Left lung (tissue), 10 donors: ENCODE measurements around the gene COLGALT1. TPM values are rescaled to one million over a fixed set of nuclear protein-coding genes. Genes with fewer than 3 reads are reported as not detected.

Experiments used
- ATAC-seq: fragments of 200-7000 bp; cut with Tn5 transposase; one replicate; pipeline ENCODE4 v1.9.1; 2020; ENCODE audit warnings: moderate library complexity
- DNase-seq, 4 donors: peaks; one replicate each; pipeline ENCODE4 v3.0.0-alpha.2; 2013 to 2020
- H3K27ac ChIP-seq, 2 donors: fragments of 200-600 bp; sonication (generic) in 1 of 2; one replicate each; pipeline versions ENCODE4 v1.5.0 to v1.8.0; 2020 to 2021
- H3K27me3 ChIP-seq, 2 donors: fragments of 200-600 bp; sonication (generic) in 1 of 2; one replicate each; pipeline versions ENCODE4 v1.5.0 to v1.8.0; 2020 to 2021
- H3K36me3 ChIP-seq, 2 donors: fragments of 200-600 bp; sonication (generic) in 1 of 2; one replicate each; pipeline versions ENCODE4 v1.5.0 to v1.8.0; 2020 to 2021
- H3K4me1 ChIP-seq, 2 donors: fragments of 200-600 bp; one replicate each; pipeline ENCODE4 v1.8.0; 2021
- H3K4me3 ChIP-seq, 2 donors: fragments of 200-600 bp; sonication (generic) in 1 of 2; one replicate each; pipeline versions ENCODE4 v1.5.0 to v1.8.0; 2020 to 2021; ENCODE audit warnings: mild to moderate bottlenecking in 1 of 2
- H3K9me3 ChIP-seq, 2 donors: fragments of 200-600 bp; sonication (generic) in 1 of 2; one replicate each; pipeline versions ENCODE4 v1.5.0 to v1.8.0; 2020 to 2021
- CTCF ChIP-seq, 2 donors: fragments of 200-600 bp; sonication (generic) in 1 of 2; IDR thresholded peaks; one replicate each; pipeline versions ENCODE4 v1.5.0 to v1.8.0; 2021; ENCODE audit warnings: antibody characterized with exemption in 2 of 2
- intact Hi-C, 2 donors: fragments of 100-400 bp; cut with DNase I; formaldehyde crosslinking; loops; one replicate each; pipeline versions ENCODE4 v1.11.2 to v1.14.2; 2022
- polyA plus RNA-seq, 6 donors: library from polyadenylated mRNA; unstranded; fragments of 120-200 nt; gene quantifications; one replicate each; pipeline ENCODE4 v1.2.1, GENCODE V29; 2013; ENCODE audit not compliant: insufficient read length in 6 of 6
- total RNA-seq, 2 donors: library from RNA; stranded (reverse); fragmentation: NEBNext Ultra II Directional; extraction: Animal tissue kit (Norgen Biotek cat#: 25700); gene quantifications; one replicate each; pipeline ENCODE4 v1.2.1, GENCODE V29; 2021
- donor health status: DM: no; HTN: yes; CAD: no.
- donor health status: DM: no; HTN: no; CAD: no.

COLGALT1 gene
- total and polyA plus RNA-seq, 8 donors = 57.0 to 170 (median 65.1) TPM

DNA sequence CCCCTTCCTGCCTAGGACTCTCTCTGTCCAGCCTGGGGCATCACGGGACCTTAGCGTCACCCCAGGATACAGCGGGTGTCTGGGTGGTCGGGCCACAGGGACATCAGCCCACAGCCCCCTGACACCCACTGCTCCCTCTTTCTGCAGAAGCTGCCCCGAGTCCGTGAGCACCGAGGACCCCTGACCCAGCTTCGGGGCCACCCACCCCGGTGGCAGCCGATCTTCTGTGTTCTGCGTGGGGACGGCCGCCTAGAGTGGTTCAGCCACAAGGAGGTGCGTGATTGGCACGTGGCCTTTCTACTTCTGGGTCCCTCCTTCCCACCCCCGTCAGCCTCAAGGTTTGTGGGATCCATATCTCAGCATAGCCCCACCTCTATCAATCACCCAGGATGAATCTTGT, 23.3 kb upstream of the COLGALT1 start:
- Histone ChIP-seq H3K4me3 (no peak overlapping the region), H3K27me3 (peaks cover 0 to 37% of the 10 kb centered on the region in 2 donors), H3K27ac (no peak overlapping the region), H3K4me1 (no peaks in the 10 kb centered on the region), H3K9me3 (peaks cover 0 to 2% of the 10 kb centered on the region in 2 donors), H3K36me3 (no peaks in the 10 kb centered on the region)
- no peak for ATAC-seq
- no peak for DNase-seq
- intact Hi-C loops = no loop called here
- no peak for TF ChIP-seq CTCF (IDR thresholded peaks at IDR 0.05)

DNA sequence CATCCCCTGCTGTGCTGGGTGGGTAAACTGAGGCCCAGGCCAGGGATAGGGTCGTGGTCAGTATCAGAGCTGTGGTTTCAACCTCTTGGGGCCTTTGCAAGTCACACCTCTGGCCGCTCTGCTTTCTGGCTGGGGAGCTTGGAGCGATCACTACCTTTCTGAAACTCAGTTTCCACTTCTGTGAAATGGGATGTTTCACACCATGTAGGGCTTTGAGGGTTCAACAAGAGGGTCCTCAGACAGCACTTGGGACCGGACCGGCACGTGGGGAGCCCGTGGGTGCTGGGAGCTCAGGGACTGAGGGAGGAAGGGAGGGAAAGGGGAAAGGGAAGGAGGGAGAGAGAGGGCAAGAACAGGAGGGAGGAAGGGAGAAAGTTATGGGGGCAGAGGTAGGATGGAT, 22.9 kb upstream of the COLGALT1 start:
- H3K4me1 ChIP-seq = no peaks in the 10 kb centered on the region
- no peak overlapping the region for H3K4me3 ChIP-seq
- H3K36me3 ChIP-seq = no peaks in the 10 kb centered on the region
- ATAC-seq = no peak
- DNase-seq = no peak
- no peak overlapping the region for H3K27ac ChIP-seq
- TF ChIP-seq CTCF (IDR thresholded peaks at IDR 0.05) = no peak
- peaks cover 0 to 2% of the 10 kb centered on the region in 2 donors for H3K9me3 ChIP-seq
- intact Hi-C loops = no loop called here
- peaks cover 0 to 35% of the 10 kb centered on the region in 2 donors for H3K27me3 ChIP-seq

- Histone ChIP-seq H3K4me1 (peaks cover 8 to 13% of the 10 kb centered on the region in 2 donors), H3K27ac (no peak overlapping the region), H3K9me3 (no peaks in the 10 kb centered on the region), H3K36me3 (no peaks in the 10 kb centered on the region), H3K27me3 (peaks cover 0 to 23% of the 10 kb centered on the region in 2 donors), H3K4me3 (no peak overlapping the region)
- no peak for TF ChIP-seq CTCF (IDR thresholded peaks at IDR 0.05)
- no peak for DNase-seq
- no peak for ATAC-seq
- intact Hi-C loops = no loop called here
These were observed 20.7 kb upstream of the COLGALT1 start for GRCh38 chr19:17534767-17535166.

DNA sequence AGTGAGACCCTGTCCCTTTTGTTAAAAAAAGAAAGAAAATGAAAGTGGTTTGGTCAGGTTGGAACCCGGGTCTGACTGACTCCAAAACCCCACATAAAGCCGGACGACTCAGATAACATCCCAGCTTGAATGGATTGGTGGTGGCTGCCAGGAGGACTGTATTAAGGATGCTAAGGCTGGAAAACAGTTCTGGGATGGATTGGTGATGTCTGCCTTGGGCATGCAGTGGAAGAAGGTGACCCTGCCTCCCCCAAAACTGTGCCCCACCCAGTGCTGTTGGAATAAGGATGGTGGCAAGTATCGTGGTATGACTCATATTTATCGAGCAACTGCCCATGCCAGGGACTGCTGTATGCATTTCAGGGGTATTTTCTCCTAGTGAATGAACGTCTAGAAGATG, 18.5 kb upstream of the COLGALT1 start:
- TF ChIP-seq CTCF (IDR thresholded peaks at IDR 0.05) = no peak
- no peaks in the 10 kb centered on the region for H3K9me3 ChIP-seq
- H3K4me3 ChIP-seq = no peak overlapping the region
- H3K27me3 ChIP-seq = peaks cover 0 to 6% of the 10 kb centered on the region in 2 donors
- ATAC-seq (no peak), DNase-seq (no peak)
- intact Hi-C loops = no loop called here
- no peak overlapping the region for H3K27ac ChIP-seq
- peaks cover 8 to 13% of the 10 kb centered on the region in 2 donors for H3K4me1 ChIP-seq
- H3K36me3 ChIP-seq = no peaks in the 10 kb centered on the region

DNA sequence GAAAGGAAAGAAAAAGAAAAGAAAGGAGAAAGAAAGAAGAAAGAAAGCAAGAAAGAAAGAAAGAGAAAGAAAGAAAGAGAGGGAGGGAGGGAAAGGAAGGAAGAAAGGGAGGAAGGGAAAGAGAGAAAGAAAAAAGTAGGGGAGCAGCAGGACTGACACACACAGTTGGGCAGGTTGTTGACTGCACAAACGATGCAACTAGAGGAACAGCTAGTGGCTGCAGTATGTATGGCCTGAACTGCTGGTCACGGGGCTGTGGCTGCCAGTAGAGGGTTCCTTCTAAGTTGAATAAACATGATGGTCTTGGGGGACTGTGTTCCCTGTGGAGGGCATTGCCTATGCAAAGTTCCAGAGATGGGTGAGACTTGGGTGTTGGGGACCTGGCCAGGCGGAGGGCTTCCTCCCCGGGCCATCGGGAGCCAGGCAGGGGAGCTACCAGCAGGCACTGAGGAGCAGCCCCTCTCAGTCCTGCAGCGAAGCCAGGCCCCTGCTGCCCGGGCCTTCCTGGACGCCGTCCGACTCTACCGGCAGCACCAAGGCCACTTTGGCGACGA, 16.7 kb upstream of the COLGALT1 start:
- peak overlapping the region in 1 of 2 donors; percentile 53 for H3K27ac ChIP-seq
- no peak for TF ChIP-seq CTCF (IDR thresholded peaks at IDR 0.05)
- no peaks in the 10 kb centered on the region for H3K9me3 ChIP-seq
- peak; percentile 3 for ATAC-seq
- H3K4me3 ChIP-seq = peak overlapping the region; percentile 32 to 53
- no peaks in the 10 kb centered on the region for H3K27me3 ChIP-seq
- H3K36me3 ChIP-seq = no peaks in the 10 kb centered on the region
- peaks cover 8 to 13% of the 10 kb centered on the region in 2 donors for H3K4me1 ChIP-seq
- no peak for DNase-seq
- intact Hi-C loops = no loop called here
